WTC11 (cell line): ENCODE results near the gene ARHGEF28. TPM values are rescaled to one million over a fixed set of nuclear protein-coding genes. Genes with fewer than 3 reads are reported as not detected.

Experiments
- ATAC-seq: fragments of 200-7000 bp; cut with Tn5 transposase; 2 replicates; pipeline ENCODE4 v1.10.0; 2021; ENCODE audit warnings: mild to moderate bottlenecking, moderate library complexity
- CTCF ChIA-PET: fragments of 300-600 bp; sonication (Branson Sonifier 250); formaldehyde crosslinking; loops from one replicate; lab custom pipeline; 2021; ENCODE audit warnings: antibody characterized with exemption; lab: Charles Lee
- POLR2A ChIA-PET: fragments of 350-600 bp; sonication (Branson Sonifier 250); formaldehyde crosslinking; loops from one replicate; lab custom pipeline; 2021; ENCODE audit warnings: antibody characterized with exemption; lab: Charles Lee
- DNase-seq: peaks from one replicate; pipeline ENCODE4 v3.0.0; 2021; ENCODE audit warnings: low spot score
- H3K27ac Mint-ChIP-seq: 2 replicates; pipeline ENCODE4 v1.8.0; 2021; ENCODE audit warnings: mixed read lengths
- H3K27me3 Mint-ChIP-seq: 2 replicates; pipeline ENCODE4 v1.8.0; 2021; ENCODE audit warnings: low read depth, mild to moderate bottlenecking, moderate library complexity, mixed read lengths
- H3K36me3 Mint-ChIP-seq: 2 replicates; pipeline ENCODE4 v1.8.0; 2021; ENCODE audit warnings: mixed read lengths
- H3K4me1 Mint-ChIP-seq: 2 replicates; pipeline ENCODE4 v1.8.0; 2022; ENCODE audit warnings: mixed read lengths
- H3K4me3 Mint-ChIP-seq: 2 replicates; pipeline ENCODE4 v1.8.0; 2021; ENCODE audit warnings: mild to moderate bottlenecking, moderate library complexity, mixed read lengths
- H3K9me3 Mint-ChIP-seq: 2 replicates; pipeline ENCODE4 v1.8.0; 2021; ENCODE audit warnings: mixed read lengths
- ARID4B ChIP-seq: sonication (generic); formaldehyde crosslinking; IDR thresholded peaks from 2 replicates; pipeline ENCODE4 v1.8.0; 2023; ENCODE audit warnings: missing genetic modification reagents, mild to moderate bottlenecking, borderline replicate concordance
- ATF1 ChIP-seq: sonication (generic); formaldehyde crosslinking; IDR thresholded peaks from 2 replicates; pipeline ENCODE4 v1.8.1; 2023; ENCODE audit warnings: mild to moderate bottlenecking, moderate library complexity, missing genetic modification reagents
- ATF3 ChIP-seq: sonication (generic); formaldehyde crosslinking; conservative IDR thresholded peaks from 2 replicates; pipeline ENCODE4 v1.8.1; 2022; ENCODE audit warnings: mild to moderate bottlenecking, missing genetic modification reagents
- ATF6 ChIP-seq: sonication (generic); formaldehyde crosslinking; IDR thresholded peaks from 2 replicates; pipeline ENCODE4 v1.8.1; 2023; ENCODE audit warnings: mild to moderate bottlenecking, missing genetic modification reagents
- CDX4 ChIP-seq: fragments of 250-450 bp; sonication (Bioruptor Pico); IDR thresholded peaks from 2 replicates; pipeline ENCODE4 v1.9.0; 2021; ENCODE audit warnings: moderate library complexity, mild to moderate bottlenecking, inconsistent platforms, borderline replicate concordance
- E2F5 ChIP-seq: sonication (generic); formaldehyde crosslinking; IDR thresholded peaks from 2 replicates; pipeline ENCODE4 v1.8.1; 2022; ENCODE audit warnings: mild to moderate bottlenecking, moderate library complexity, missing genetic modification reagents
- EMX1 ChIP-seq: fragments of 250-450 bp; sonication (Bioruptor Pico); IDR thresholded peaks from 2 replicates; pipeline ENCODE4 v1.8.0; 2021; ENCODE audit warnings: mild to moderate bottlenecking
- ERG ChIP-seq: fragments of 250-450 bp; sonication (Bioruptor Pico); IDR thresholded peaks from 2 replicates; pipeline ENCODE4 v1.8.0; 2021; ENCODE audit warnings: mild to moderate bottlenecking
- ETV6 ChIP-seq: sonication (generic); formaldehyde crosslinking; IDR thresholded peaks from 2 replicates; pipeline ENCODE4 v1.8.1; 2022; ENCODE audit warnings: mild to moderate bottlenecking, missing genetic modification reagents
- HMGXB4 ChIP-seq: sonication (generic); formaldehyde crosslinking; IDR thresholded peaks from 2 replicates; pipeline ENCODE4 v1.8.1; 2023; ENCODE audit warnings: mild to moderate bottlenecking, moderate library complexity, missing genetic modification reagents
- MYBL2 ChIP-seq: sonication (generic); formaldehyde crosslinking; IDR thresholded peaks from 2 replicates; pipeline ENCODE4 v1.8.1; 2023; ENCODE audit warnings: mild to moderate bottlenecking, moderate library complexity, missing genetic modification reagents
- NFYB ChIP-seq: sonication (generic); formaldehyde crosslinking; conservative IDR thresholded peaks from 2 replicates; pipeline ENCODE4 v1.8.0; 2022; ENCODE audit warnings: low read depth, missing genetic modification reagents
- TEAD4 ChIP-seq: sonication (generic); formaldehyde crosslinking; IDR thresholded peaks from 2 replicates; pipeline ENCODE4 v1.8.0; 2022; ENCODE audit warnings: mild to moderate bottlenecking, missing genetic modification reagents
- USF1 ChIP-seq: sonication (generic); formaldehyde crosslinking; IDR thresholded peaks from 2 replicates; pipeline ENCODE4 v1.8.0; 2022; ENCODE audit warnings: mild to moderate bottlenecking, missing genetic modification reagents
- ZBTB21 ChIP-seq: sonication (generic); formaldehyde crosslinking; IDR thresholded peaks from 2 replicates; pipeline ENCODE4 v1.8.1; 2023; ENCODE audit warnings: mild to moderate bottlenecking, missing genetic modification reagents, borderline replicate concordance
- ZNF121 ChIP-seq: sonication (generic); formaldehyde crosslinking; IDR thresholded peaks from 2 replicates; pipeline ENCODE4 v1.8.0; 2023; ENCODE audit warnings: missing genetic modification reagents
- ZSCAN18 ChIP-seq: fragments of 250-450 bp; sonication (Bioruptor Pico); IDR thresholded peaks from 2 replicates; pipeline ENCODE4 v2.1.2; 2022; ENCODE audit warnings: mild to moderate bottlenecking, moderate library complexity
- total RNA-seq: library from RNA; stranded (reverse); gene quantifications from 3 replicates; pipeline ENCODE4 v1.2.3, GENCODE V29; 2021

ARHGEF28 gene
- total RNA-seq, 1 experiment from 2014 or later = 0.96 TPM

- H3K4me3 Mint-ChIP-seq = no peak overlapping the region
- H3K4me1 Mint-ChIP-seq = no peaks in the 10 kb centered on the region
- TF ChIP-seq ZNF121 (CRISPR knock-in tag) = no peak
- TF ChIP-seq CDX4 = no peak
- no peak for TF ChIP-seq ERG (CRISPR knock-in tag)
- no peak for TF ChIP-seq ZBTB21 (CRISPR knock-in tag)
- TF ChIP-seq E2F5 (CRISPR knock-in tag) = no peak
- TF ChIP-seq ATF6 = no peak
- TF ChIP-seq ATF1 (CRISPR knock-in tag) = no peak
- TF ChIP-seq USF1 (CRISPR knock-in tag) = no peak
- H3K36me3 Mint-ChIP-seq = no peaks in the 10 kb centered on the region
- ChIA-PET POLR2A (no interaction called here), CTCF (no interaction called here)
- H3K9me3 Mint-ChIP-seq = no peaks in the 10 kb centered on the region
- DNase-seq (no peak), ATAC-seq (no peak)
- H3K27me3 Mint-ChIP-seq = no peaks in the 10 kb centered on the region; the same call in 1 of the 2 replicates
- no peak overlapping the region for H3K27ac Mint-ChIP-seq
Measured at GRCh38 chr5:73974871-73975360, 348.9 kb downstream of the ARHGEF28 start.

- Mint-ChIP-seq H3K36me3 (no peaks in the 10 kb centered on the region), H3K27me3 (no peaks in the 10 kb centered on the region; the same call in 1 of the 2 replicates), H3K9me3 (peaks cover 1% of the 10 kb centered on the region; the same call in 1 of the 2 replicates), H3K4me3 (no peak overlapping the region), H3K4me1 (no peaks in the 10 kb centered on the region), H3K27ac (no peak overlapping the region)
- ATAC-seq = no peak
- ChIA-PET POLR2A (no interaction called here), CTCF (interaction anchor here (0.6 to 1.2 kb wide), 2 partner anchors 49 to 74 kb away, joined by 3 read pairs; no protein-coding TSS in a partner anchor)
- DNase-seq = no peak
- no peak for TF ChIP-seq ZSCAN18
- no peak for TF ChIP-seq ARID4B (CRISPR knock-in tag)
- no peak for TF ChIP-seq MYBL2
- no peak for TF ChIP-seq ATF3 (CRISPR knock-in tag)
- no peak for TF ChIP-seq ETV6 (CRISPR knock-in tag)
- TF ChIP-seq EMX1 (CRISPR knock-in tag) = no peak
- no peak for TF ChIP-seq CDX4
- TF ChIP-seq HMGXB4 = no peak
- no peak for TF ChIP-seq NFYB (CRISPR knock-in tag)
- no peak for TF ChIP-seq TEAD4 (CRISPR knock-in tag)
Measured at GRCh38 chr5:73975845-73976244, 349.8 kb downstream of the ARHGEF28 start.
